HEK293 (cell line): ENCODE results near the gene PPA1.

Source experiments
- CTCF ChIA-PET: fragments of 350-600 bp; formaldehyde crosslinking; extraction: SDS; loops from one replicate; lab custom pipeline; 2021; ENCODE audit warnings: antibody characterized with exemption; lab: Yijun Ruan, JAX
- POLR2A ChIA-PET: fragments of 300-600 bp; formaldehyde crosslinking; extraction: SDS; loops from one replicate; lab custom pipeline; 2020; ENCODE audit warnings: antibody characterized with exemption, inconsistent platforms; lab: Yijun Ruan, JAX
- H3K27ac ChIP-seq: fragments of 200-500 bp; sonication (Bioruptor generic); 2 replicates; pipeline ENCODE4 v1.5.1; 2014; ENCODE audit warnings: low read depth, low read length, control low read depth, inconsistent platforms; ENCODE audit errors: extremely low read depth
- H3K36me3 ChIP-seq, 2 experiments: fragments of 200-500 bp in 1 of 2; sonication (Bioruptor generic) in 1 of 2; 1 replicate in 1 of 2; 2 replicates in 1 of 2; pipeline ENCODE4 v1.5.1; 2014 to 2017; ENCODE audit warnings: inconsistent platforms in 2 of 2, low read length in 2 of 2; ENCODE audit not compliant: control insufficient read depth in 2 of 2, insufficient read depth in 1 of 2
- H3K4me1 ChIP-seq: fragments of 200-500 bp; sonication (Bioruptor generic); 2 replicates; pipeline ENCODE4 v1.5.1; 2014; ENCODE audit warnings: mild to moderate bottlenecking, low read length, inconsistent platforms; ENCODE audit not compliant: control insufficient read depth, insufficient read depth
- H3K4me3 ChIP-seq: 2 replicates; pipeline ENCODE4 v1.5.1; 2011; ENCODE audit warnings: low read depth, mild to moderate bottlenecking, control low read depth, low read length, moderate library complexity
- H3K9me3 ChIP-seq: fragments of 200-500 bp; sonication (Bioruptor generic); 2 replicates; pipeline ENCODE4 v1.5.1; 2014; ENCODE audit warnings: low read depth, low read length, inconsistent platforms; ENCODE audit not compliant: control insufficient read depth, insufficient read depth
- BCL6B ChIP-seq: fragments of 450-650 bp; formaldehyde crosslinking; IDR thresholded peaks from 2 replicates; pipeline ENCODE4 v1.5.1; 2017; ENCODE audit warnings: missing biosample characterization, missing genetic modification characterization
- GFI1B ChIP-seq: fragments of 450-650 bp; formaldehyde crosslinking; IDR thresholded peaks from 2 replicates; pipeline ENCODE4 v1.5.1; 2016; ENCODE audit warnings: missing biosample characterization, missing genetic modification characterization
- HIC1 ChIP-seq: fragments of 450-650 bp; formaldehyde crosslinking; IDR thresholded peaks from 2 replicates; pipeline ENCODE4 v1.5.1; 2016; ENCODE audit warnings: missing biosample characterization, missing genetic modification characterization
- HOXC10 ChIP-seq: sonication (generic); formaldehyde crosslinking; IDR thresholded peaks from 2 replicates; pipeline ENCODE4 v1.8.1; 2023; ENCODE audit warnings: mild to moderate bottlenecking, missing genetic modification reagents
- KLF17 ChIP-seq: fragments of 450-650 bp; formaldehyde crosslinking; IDR thresholded peaks from 2 replicates; pipeline ENCODE4 v1.5.1; 2016; ENCODE audit warnings: missing biosample characterization, missing genetic modification characterization
- SP7 ChIP-seq: fragments of 450-650 bp; formaldehyde crosslinking; IDR thresholded peaks from 2 replicates; pipeline ENCODE4 v1.5.1; 2016; ENCODE audit warnings: missing biosample characterization, missing genetic modification characterization
- ZBTB26 ChIP-seq: fragments of 450-650 bp; formaldehyde crosslinking; optimal IDR thresholded peaks from 2 replicates; pipeline ENCODE3; 2016; ENCODE audit warnings: missing biosample characterization, mild to moderate bottlenecking, missing genetic modification characterization
- ZBTB6 ChIP-seq: fragments of 450-650 bp; formaldehyde crosslinking; IDR thresholded peaks from 2 replicates; pipeline ENCODE4 v1.5.1; 2017; ENCODE audit warnings: missing biosample characterization, missing genetic modification characterization
- ZFP41 ChIP-seq: fragments of 450-650 bp; formaldehyde crosslinking; IDR thresholded peaks from 2 replicates; pipeline ENCODE4 v1.5.1; 2016; ENCODE audit warnings: missing biosample characterization, missing genetic modification characterization, borderline replicate concordance
- ZNF114 ChIP-seq: fragments of 450-650 bp; formaldehyde crosslinking; IDR thresholded peaks from 2 replicates; pipeline ENCODE4 v1.5.0; 2017; ENCODE audit warnings: missing biosample characterization, missing genetic modification characterization
- ZNF121 ChIP-seq: fragments of 450-650 bp; formaldehyde crosslinking; IDR thresholded peaks from 2 replicates; pipeline ENCODE4 v1.5.1; 2016; ENCODE audit warnings: missing biosample characterization, missing genetic modification characterization
- ZNF138 ChIP-seq: fragments of 450-650 bp; formaldehyde crosslinking; IDR thresholded peaks from 2 replicates; pipeline ENCODE4 v1.5.1; 2016; ENCODE audit warnings: missing biosample characterization, missing genetic modification characterization, borderline replicate concordance
- ZNF211 ChIP-seq: fragments of 450-650 bp; formaldehyde crosslinking; IDR thresholded peaks from 2 replicates; pipeline ENCODE4 v1.5.1; 2016; ENCODE audit warnings: low read depth, missing biosample characterization, missing genetic modification characterization
- ZNF366 ChIP-seq: fragments of 450-650 bp; formaldehyde crosslinking; conservative IDR thresholded peaks from 2 replicates; pipeline ENCODE4 v1.5.1; 2016; ENCODE audit warnings: missing biosample characterization, missing genetic modification characterization
- ZNF48 ChIP-seq: fragments of 450-650 bp; formaldehyde crosslinking; IDR thresholded peaks from 2 replicates; pipeline ENCODE4 v1.5.1; 2016; ENCODE audit warnings: missing biosample characterization, missing genetic modification characterization
- ZNF548 ChIP-seq: fragments of 450-650 bp; formaldehyde crosslinking; IDR thresholded peaks from 2 replicates; pipeline ENCODE4 v1.5.1; 2016; ENCODE audit warnings: missing biosample characterization, missing genetic modification characterization
- ZNF596 ChIP-seq: fragments of 450-650 bp; IDR thresholded peaks from 2 replicates; pipeline ENCODE4 v1.5.0; 2018; ENCODE audit warnings: missing biosample characterization, mild to moderate bottlenecking, missing genetic modification characterization, moderate library complexity

The PPA1 gene

GRCh38 chr10:70253878-70254765 is 20.9 kb upstream of the PPA1 start:
- H3K4me3 ChIP-seq = no peak overlapping the region
- POLR2A ChIA-PET = no interaction called here

GRCh38 chr10:70250961-70251680 is 17.9 kb upstream of the PPA1 start:
- Histone ChIP-seq H3K27ac (no peak overlapping the region), H3K36me3 (no peaks in the 10 kb centered on the region), H3K4me1 (no peaks in the 10 kb centered on the region), H3K9me3 (no peaks in the 10 kb centered on the region), H3K4me3 (no peak overlapping the region)
- TF ChIP-seq ZBTB26 (tag by site-specific recombination) (no peak), ZNF114 (tag by site-specific recombination) (no peak), KLF17 (tag by site-specific recombination) (no peak), SP7 (no peak), ZNF596 (tag by site-specific recombination) (no peak), ZFP41 (tag by site-specific recombination) (no peak), HOXC10 (CRISPR knock-in tag) (no peak), GFI1B (tag by site-specific recombination) (no peak)
- CTCF ChIA-PET = interaction anchor here (0.6 to 1.7 kb wide), 4 partner anchors 11 to 29 kb away, joined by 3 to 8 read pairs (median 4); no protein-coding TSS in a partner anchor
- POLR2A ChIA-PET = no interaction called here

More at GRCh38 chr10:70253878-70254765, 20.9 kb upstream of the PPA1 start:
- CTCF ChIA-PET = no interaction called here
- TF ChIP-seq ZNF48 (tag by site-specific recombination) (no peak), BCL6B (no peak), ZNF121 (tag by site-specific recombination) (no peak), ZNF211 (tag by site-specific recombination) (no peak), ZBTB6 (no peak), HIC1 (no peak), ZNF548 (no peak), ZNF366 (no peak), ZNF138 (no peak)
- TF ChIP-seq, all 188 proteins: peak for 0
- Histone ChIP-seq H3K4me1 (no peaks in the 10 kb centered on the region), H3K27ac (no peak overlapping the region), H3K9me3 (no peaks in the 10 kb centered on the region), H3K36me3 (no peaks in the 10 kb centered on the region)
